Renal cortex interstitium (tissue), 11 donors: Measurements from ENCODE around the gene NTRK2. TPM values are rescaled to one million over a fixed set of nuclear protein-coding genes. Genes with fewer than 3 reads are reported as not detected.
"Not testable (repeated sequence)": the region's sequence is repeated elsewhere in the genome, so short reads cannot be mapped to it uniquely, and the experiment has no call there.

Experiments used
- DNase-seq, 11 donors: peaks; one replicate each; pipeline ENCODE4 v3.0.0-alpha.2; 2013; ENCODE audit warnings: low read depth in 9 of 11, low spot score in 4 of 11; ENCODE audit errors: extremely low read depth in 1 of 11
- polyA plus RNA-seq, 3 donors: library from polyadenylated mRNA; unstranded; fragments of 120-200 nt; gene quantifications; one replicate each; pipeline ENCODE4 v1.2.1, GENCODE V29; 2013; ENCODE audit not compliant: insufficient read length in 3 of 3

Gene NTRK2
- polyA plus RNA-seq, 3 donors = 95.7 to 134 (median 114) TPM

DNA sequence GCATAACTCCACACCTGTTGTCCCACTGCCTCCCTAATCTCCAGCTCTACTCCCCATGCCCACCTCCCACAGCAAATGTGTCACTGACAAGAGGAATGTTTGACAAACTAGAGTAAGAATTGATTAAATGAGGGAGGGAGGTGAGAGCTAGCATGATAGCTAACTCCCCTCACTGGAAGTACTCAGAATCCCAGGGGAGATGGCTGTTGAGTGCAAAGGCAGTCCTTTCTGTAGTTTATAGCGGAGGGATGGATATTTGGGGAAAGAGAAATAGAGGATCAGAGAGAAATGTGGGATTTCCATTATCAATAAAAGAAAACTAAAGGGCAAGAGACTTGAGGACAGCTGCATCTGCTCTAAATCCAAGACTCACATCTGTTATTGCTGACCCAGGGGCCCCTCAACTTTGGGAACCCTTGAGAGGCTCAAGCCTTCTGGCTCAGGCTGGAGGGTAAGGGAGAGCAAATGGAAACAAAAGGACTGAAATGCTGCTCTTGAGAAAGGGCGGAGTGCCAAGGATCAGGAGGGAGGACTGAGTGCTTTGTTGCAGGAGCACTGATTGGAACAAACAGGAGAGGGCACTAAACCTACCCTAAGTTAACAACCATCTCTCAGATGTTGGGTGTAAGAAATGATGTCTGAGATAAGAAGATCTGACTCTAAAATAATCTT lies 372.1 kb downstream of the NTRK2 start:
- peak in 3 of 11 donors; percentile 30 to 37 (median 31) for DNase-seq

DNA sequence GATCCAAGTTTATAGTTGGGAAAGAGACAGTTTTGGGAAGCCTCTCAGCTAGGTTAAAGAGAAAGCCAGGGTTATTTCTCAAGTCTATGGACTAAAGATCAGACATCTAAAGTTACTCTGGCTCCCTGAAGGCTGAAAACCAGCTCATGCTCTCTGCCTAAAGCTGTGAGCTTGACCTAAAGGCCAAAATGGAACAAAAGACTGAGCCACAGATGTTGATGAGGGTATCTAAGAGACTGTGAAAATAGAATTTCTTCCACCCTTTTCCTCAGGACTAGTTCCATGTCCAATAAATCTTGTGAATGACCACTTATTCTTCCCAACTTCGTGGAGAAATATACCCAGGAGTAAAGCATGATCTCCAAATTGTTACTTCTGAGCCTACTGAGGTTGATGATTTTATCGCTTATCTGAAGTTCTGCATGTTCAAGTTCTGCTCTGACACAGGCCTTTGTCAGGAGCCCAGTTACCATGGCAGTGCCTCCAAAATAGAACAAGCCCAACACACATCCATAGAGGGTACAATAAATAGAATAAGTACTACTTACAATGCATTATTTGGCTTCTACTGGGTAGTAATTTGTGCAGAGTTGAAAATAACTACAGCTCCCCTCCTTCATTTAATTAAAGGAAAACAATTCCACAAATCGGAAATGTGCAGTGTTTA lies 373.6 kb downstream of the NTRK2 start:
- no peak for DNase-seq

DNA sequence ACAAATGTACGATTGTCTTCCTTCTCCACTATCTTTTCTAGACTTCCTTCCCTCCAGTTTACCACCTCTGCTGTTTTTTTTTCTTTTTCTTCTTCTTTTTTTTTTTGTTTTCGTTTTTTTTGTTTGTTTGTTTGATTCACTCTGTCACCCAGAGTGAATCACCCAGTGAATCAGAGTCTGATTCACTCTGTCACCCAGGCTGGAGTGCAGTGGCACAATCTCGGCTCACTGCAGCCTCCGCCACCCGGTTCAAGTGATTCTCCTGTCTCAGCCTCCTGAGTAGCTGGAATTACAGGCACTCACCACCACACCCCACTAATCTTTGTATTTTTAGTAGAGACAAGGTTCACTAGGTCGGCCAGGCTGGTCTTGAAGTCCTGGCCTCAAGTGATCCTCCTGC lies 375.7 kb downstream of the NTRK2 start:
- DNase-seq = no peak

DNA sequence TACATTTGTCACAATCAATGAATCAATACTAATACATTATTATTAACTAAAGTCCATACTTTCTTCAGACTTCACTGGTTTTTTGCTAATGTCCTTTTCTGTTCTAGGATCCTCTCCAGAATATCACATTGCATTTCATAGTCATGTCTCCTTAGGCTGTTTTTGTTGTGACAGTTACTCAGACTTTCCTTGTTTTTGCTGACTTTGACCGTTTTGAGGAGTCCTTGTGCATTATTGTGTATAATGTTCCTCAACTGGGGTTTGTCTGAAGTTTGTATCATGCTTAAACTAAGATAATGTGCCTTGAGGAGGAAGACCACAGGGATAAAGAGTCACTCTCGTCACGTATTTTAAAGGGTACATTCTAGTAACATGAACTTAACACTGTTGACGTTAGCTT lies 376.9 kb downstream of the NTRK2 start:
- DNase-seq = no peak

DNA sequence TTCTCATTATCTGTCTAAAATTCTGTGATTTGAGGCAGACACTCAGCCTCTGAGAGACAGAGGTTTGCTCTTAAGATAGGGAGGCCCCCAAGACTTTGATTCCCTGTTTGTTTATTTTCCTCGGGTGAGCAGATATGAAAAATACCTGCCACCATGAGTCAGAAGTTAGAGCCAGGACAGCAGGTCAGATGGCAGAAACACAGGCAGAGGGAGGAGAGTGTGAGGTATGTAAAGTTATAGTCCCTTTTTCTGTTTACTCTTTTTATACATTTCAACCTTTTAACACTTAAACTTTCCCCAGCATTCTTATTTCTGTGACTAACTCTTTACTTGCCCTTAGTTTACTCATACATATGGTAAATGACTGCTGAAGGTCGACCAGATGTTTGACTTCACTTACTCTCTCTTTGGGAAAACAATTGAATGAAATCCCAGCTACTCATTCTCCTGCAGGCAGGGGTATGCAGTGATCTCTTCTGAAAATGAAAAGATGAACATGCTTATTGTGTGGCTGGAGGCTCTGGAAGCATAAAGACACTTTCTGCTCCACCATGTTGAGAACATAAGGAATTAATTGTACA lies 383.8 kb downstream of the NTRK2 start:
- DNase-seq = peak in 1 of 11 donors; percentile 18

DNA sequence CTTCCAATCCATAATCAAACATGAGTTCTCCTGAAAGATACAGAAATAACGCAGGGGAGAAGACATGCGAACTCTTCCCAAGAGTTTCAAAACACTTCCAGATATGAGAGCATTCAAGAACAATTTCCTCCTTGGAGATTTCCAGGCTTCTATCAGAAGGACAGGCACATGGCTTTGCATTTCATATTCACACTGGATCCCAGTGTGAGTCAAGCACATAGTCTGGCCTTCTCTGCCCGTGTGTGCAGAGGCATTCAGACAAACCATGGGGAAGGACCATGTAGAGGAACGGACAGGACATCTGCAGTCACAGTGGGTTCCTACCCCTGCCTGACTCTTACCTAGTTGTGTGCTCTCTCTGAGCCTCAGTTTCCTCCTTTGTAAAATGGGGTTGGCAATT lies 384.5 kb downstream of the NTRK2 start:
- no peak for DNase-seq

DNA sequence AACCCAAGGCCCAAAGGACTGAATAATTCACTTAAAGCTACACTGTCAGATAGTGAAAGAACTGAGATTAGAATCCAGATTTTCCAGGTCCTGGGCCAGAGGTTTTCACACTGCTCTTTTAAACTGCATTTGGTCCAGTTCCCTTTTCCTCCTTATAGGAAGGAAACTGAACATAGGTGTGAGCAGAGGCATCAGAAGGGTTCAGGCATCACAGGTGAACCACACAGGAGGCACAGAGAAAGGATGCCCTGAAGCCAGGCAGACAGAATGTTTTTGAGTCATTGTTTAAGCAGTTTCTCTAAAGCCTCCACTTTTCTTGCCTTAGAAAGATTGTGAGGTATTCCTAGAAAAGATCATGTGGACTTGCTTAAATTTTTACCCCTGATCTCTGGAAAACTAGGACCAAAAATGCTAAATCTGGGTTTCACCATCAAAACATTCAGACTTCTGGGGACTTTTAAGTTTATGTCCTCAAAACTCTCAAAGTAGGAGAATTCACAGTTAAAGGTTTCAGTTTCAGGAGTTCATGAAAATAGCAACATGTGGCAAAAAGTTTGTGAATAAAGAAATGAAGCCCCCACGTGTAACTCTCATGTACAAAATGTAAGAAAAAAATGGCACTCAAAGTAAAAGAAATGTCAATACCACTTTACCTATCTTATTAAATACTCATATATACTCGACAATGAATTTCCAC lies 386.1 kb downstream of the NTRK2 start:
- no peak for DNase-seq

DNA sequence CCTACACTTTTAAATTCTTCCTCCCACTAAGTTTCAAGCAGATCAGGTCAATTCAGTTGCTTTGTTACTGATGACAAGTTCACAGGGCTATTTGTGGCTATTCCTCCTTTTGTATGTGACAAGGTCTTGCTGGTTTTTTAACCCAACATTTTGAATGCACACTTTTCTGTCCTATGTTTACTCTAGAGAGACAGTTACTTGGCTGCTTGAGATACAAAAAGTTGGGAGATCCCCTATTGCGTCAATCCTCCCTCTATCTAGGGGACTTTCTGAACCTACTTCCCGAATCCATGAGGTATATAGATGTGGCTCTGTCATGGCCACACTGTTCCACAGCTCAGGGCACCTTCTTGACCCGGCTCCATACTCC lies 386.7 kb downstream of the NTRK2 start:
- DNase-seq = no peak

DNA sequence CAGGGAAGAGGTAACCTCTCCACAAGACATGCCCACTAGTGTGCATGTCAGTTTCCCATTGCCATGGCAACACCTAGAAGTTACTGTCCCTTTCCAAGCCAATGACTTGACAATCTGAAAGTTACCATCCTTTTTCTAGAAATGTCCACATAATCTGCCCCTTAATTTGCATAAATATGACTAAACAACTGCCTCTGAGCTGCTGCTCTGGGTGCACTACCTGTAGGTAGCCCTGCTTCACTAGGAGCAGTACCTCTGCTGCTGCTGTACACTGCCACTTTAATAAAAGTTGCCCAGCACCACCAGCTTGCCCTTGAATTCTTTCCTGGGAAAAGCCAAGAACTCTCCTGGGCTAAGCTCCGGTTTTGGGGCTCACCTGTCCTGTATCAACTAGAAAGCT lies 392.4 kb downstream of the NTRK2 start:
- no peak for DNase-seq

DNA sequence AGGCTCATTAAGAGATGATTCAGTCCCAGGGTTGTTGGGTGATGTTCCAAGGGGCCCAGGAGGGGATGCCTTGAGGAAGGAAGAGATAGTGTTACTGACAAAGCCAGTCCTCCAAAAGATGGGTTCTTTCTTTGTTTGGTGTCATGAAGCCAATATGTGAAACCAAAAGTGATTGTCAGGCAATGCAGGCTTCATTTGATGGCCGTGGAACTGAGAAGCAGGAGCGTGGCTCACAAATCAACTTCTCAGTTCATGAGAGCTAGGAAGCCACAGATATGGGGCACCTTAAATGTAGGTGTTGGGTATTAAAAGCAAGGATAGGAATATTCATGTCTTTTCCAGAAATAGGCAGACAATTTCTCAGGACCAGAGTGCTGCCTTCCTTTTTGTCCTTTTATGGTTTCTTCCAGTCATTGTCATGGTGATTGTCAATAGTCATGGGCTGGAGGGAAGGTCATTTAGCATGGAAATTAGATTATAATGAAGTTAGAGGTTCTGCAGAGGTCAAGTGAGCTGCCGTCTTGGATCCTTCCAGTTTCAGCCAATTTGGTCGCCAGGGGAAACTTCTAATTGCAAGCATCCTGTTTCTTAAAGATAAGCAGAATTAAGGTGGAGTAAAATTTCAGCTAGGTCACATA lies 393.0 kb downstream of the NTRK2 start:
- DNase-seq = no peak

DNA sequence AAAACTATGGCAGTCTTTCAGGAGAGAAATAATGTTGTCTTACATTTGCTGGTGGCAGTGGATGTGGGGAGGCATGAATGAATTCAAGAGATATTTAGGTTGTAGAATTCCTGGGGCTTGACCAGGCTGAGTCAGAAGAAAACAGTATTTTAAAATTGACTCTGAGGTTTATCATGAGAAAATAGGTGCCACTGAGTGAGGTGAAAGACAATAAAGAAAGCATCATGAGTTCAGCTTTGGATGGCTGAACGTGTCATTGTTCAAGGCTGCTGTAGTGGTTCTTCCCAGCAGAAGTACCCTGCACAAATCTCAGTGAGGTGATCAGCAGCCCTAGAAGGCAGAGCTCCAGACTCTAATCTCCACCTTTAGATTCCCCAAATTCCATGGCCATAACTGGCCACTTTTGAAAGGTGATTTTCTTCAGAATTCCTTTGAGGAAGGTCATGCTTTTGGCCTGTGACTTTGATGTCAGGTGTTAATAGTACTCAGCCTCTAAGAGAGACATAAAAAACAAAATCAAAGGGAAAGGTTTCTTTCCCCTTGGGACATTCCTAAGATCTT lies 395.4 kb downstream of the NTRK2 start:
- DNase-seq = no peak

DNA sequence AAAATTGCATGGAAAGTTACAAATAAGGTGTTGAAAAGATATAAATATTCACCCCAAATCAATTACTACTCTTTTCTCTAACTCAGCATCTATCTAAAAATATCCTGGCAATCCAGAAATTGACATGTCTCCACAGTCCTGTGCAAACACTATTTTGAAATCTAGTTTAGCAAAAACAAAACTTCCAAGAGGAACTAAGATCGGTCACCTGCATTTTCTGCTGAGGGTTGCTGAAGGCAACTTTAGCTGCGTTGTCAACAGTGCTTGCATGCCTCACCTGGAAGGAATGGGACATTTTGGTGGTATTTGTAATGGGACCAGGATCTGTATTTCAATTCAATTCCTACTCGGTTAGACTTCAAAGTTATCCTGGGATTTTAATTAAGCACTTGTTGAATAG lies 398.3 kb downstream of the NTRK2 start:
- DNase-seq = no peak

DNA sequence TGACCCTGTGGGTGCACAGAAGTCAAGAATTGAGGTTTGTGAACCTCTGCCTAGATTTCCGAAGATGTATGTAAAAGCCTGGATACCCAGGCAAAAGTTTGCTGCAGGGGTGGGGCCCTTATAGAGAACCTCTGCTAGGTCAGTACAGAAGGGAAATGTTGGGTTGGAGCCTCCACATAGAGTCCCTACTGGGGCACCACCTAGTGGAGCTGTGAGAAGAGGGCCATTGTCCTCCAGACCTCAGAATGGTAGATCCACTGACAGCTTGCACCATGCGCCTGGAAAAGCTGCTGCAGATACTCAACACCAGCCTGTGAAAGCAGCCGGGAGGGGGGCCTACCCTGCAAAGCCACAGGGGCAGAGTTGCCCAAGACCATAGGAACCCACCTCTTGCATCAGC lies 399.9 kb downstream of the NTRK2 start:
- not testable (repeated sequence) for DNase-seq
